Suprapubic skin (tissue), 4 donors: Measurements from ENCODE around the gene SDR42E2. TPM values are rescaled to one million over a fixed set of nuclear protein-coding genes. Genes with fewer than 3 reads are reported as not detected.
"Not testable (repeated sequence)": the region's sequence is repeated elsewhere in the genome, so short reads cannot be mapped to it uniquely, and the experiment has no call there.

Experiments
- DNase-seq, 2 donors: peaks; one replicate each; pipeline ENCODE4 v3.0.0-alpha.2; 2019; ENCODE audit warnings: low spot score in 2 of 2
- H3K27ac ChIP-seq: fragments of 200-600 bp; sonication (generic); one replicate; pipeline ENCODE4 v1.5.1; 2019
- H3K27me3 ChIP-seq: fragments of 200-600 bp; sonication (generic); one replicate; pipeline ENCODE4 v1.5.1; 2019
- H3K36me3 ChIP-seq: fragments of 200-600 bp; sonication (generic); one replicate; pipeline ENCODE4 v1.5.1; 2019
- H3K4me1 ChIP-seq: fragments of 200-600 bp; sonication (generic); one replicate; pipeline ENCODE4 v1.5.1; 2019
- H3K4me3 ChIP-seq: fragments of 200-600 bp; sonication (generic); one replicate; pipeline ENCODE4 v1.5.1; 2019; ENCODE audit warnings: mild to moderate bottlenecking
- H3K9me3 ChIP-seq: fragments of 200-600 bp; sonication (generic); one replicate; pipeline ENCODE4 v1.5.1; 2019
- CTCF ChIP-seq, 2 donors: fragments of 200-600 bp in 1 of 2; fragments of 450-650 bp in 1 of 2; sonication (generic) in 1 of 2; IDR thresholded peaks; one replicate each; pipeline ENCODE4 v1.5.1; 2016 to 2019; ENCODE audit warnings: antibody characterized with exemption in 2 of 2, mild to moderate bottlenecking in 1 of 2, moderate library complexity in 1 of 2
- EP300 ChIP-seq: sonication (generic); formaldehyde crosslinking; IDR thresholded peaks from one replicate; pipeline ENCODE4 v1.6.1; 2017; ENCODE audit warnings: antibody characterized with exemption
- POLR2A ChIP-seq, 2 donors: fragments of 450-650 bp; IDR thresholded peaks; one replicate each; pipeline ENCODE4 v1.6.1; 2017; ENCODE audit warnings: antibody characterized with exemption in 2 of 2, mild to moderate bottlenecking in 2 of 2, moderate library complexity in 2 of 2
- POLR2AphosphoS5 ChIP-seq, 3 donors: sonication (generic); formaldehyde crosslinking; IDR thresholded peaks; one replicate each; pipeline ENCODE4 v1.6.1; 2017; ENCODE audit warnings: antibody characterized with exemption in 3 of 3
- WGBS: methylation state at CpG from one replicate; pipeline ENCODE4 v1.1.5; 2018; 5-methylcytosine and 5-hydroxymethylcytosine counted together
- total RNA-seq, 4 donors: library from RNA; depleted of rRNA; stranded (reverse); fragments of >200 nt; gene quantifications; one replicate each; pipeline ENCODE4 v1.1.0, GENCODE V29; 2016

The SDR42E2 gene
- total RNA-seq, 4 donors from 2014 or later, result not detected

- no peak for TF ChIP-seq EP300
- peaks cover 68% of the 10 kb centered on the region for H3K4me1 ChIP-seq
These were observed 50.9 kb downstream of the SDR42E2 start for GRCh38 chr16:22213236-22213635.

GRCh38 chr16:22213801-22214200 lies 51.5 kb downstream of the SDR42E2 start:
- H3K36me3 ChIP-seq, result peaks cover 3% of the 10 kb centered on the region
- H3K4me1 ChIP-seq, result peaks cover 62% of the 10 kb centered on the region
- 98% methylated on average over 3 of the region's 3 CpGs for WGBS
- no peaks in the 10 kb centered on the region for H3K27me3 ChIP-seq
- H3K9me3 ChIP-seq, result no peaks in the 10 kb centered on the region
- DNase-seq, result no peak
- H3K4me3 ChIP-seq, result no peak overlapping the region
- no peak overlapping the region for H3K27ac ChIP-seq
- TF ChIP-seq POLR2AphosphoS5 (IDR thresholded peaks at IDR 0.05) (no peak), POLR2A (IDR thresholded peaks at IDR 0.05) (no peak), CTCF (IDR thresholded peaks at IDR 0.05) (no peak), EP300 (no peak)

More at GRCh38 chr16:22213236-22213635, 50.9 kb downstream of the SDR42E2 start:
- 69% methylated on average over 4 of the region's 4 CpGs for WGBS
- H3K27ac ChIP-seq, result no peak overlapping the region
- H3K9me3 ChIP-seq, result no peaks in the 10 kb centered on the region
- no peak for DNase-seq
- H3K36me3 ChIP-seq, result peaks cover 3% of the 10 kb centered on the region
- no peak overlapping the region for H3K4me3 ChIP-seq
- H3K27me3 ChIP-seq, result no peaks in the 10 kb centered on the region

- Histone ChIP-seq H3K4me3 (no peak overlapping the region), H3K27ac (no peak overlapping the region), H3K4me1 (peaks cover 56% of the 10 kb centered on the region), H3K36me3 (peaks cover 3% of the 10 kb centered on the region), H3K27me3 (no peaks in the 10 kb centered on the region), H3K9me3 (no peaks in the 10 kb centered on the region)
- WGBS, result 48% methylated on average over 2 of the region's 2 CpGs
- no peak for TF ChIP-seq POLR2A (IDR thresholded peaks at IDR 0.05)
- TF ChIP-seq POLR2AphosphoS5 (IDR thresholded peaks at IDR 0.05), result no peak
- no peak for TF ChIP-seq EP300
- no peak for TF ChIP-seq CTCF (IDR thresholded peaks at IDR 0.05)
- no peak for DNase-seq
These were observed 52.1 kb downstream of the SDR42E2 start for GRCh38 chr16:22214402-22214801.

GRCh38 chr16:22214889-22215288 lies 52.6 kb downstream of the SDR42E2 start:
- no peak overlapping the region for H3K4me3 ChIP-seq
- H3K9me3 ChIP-seq, result no peaks in the 10 kb centered on the region
- H3K27ac ChIP-seq, result no peak overlapping the region
- TF ChIP-seq POLR2AphosphoS5 (IDR thresholded peaks at IDR 0.05), result no peak
- no peak for TF ChIP-seq POLR2A (IDR thresholded peaks at IDR 0.05)
- no peak for TF ChIP-seq EP300
- no peak for TF ChIP-seq CTCF (IDR thresholded peaks at IDR 0.05)
- WGBS, result 88% methylated on average over 3 of the region's 3 CpGs
- H3K36me3 ChIP-seq, result peaks cover 3% of the 10 kb centered on the region
- peaks cover 53% of the 10 kb centered on the region for H3K4me1 ChIP-seq
- no peak for DNase-seq
- no peaks in the 10 kb centered on the region for H3K27me3 ChIP-seq

GRCh38 chr16:22216191-22216831 lies 54.0 kb downstream of the SDR42E2 start:
- TF ChIP-seq POLR2A (IDR thresholded peaks at IDR 0.05) (no peak), EP300 (no peak), CTCF (IDR thresholded peaks at IDR 0.05) (no peak), POLR2AphosphoS5 (IDR thresholded peaks at IDR 0.05) (no peak)
- DNase-seq, result no peak
- Histone ChIP-seq H3K9me3 (no peaks in the 10 kb centered on the region), H3K27me3 (no peaks in the 10 kb centered on the region), H3K4me1 (peaks cover 41% of the 10 kb centered on the region), H3K36me3 (peaks cover 6% of the 10 kb centered on the region), H3K27ac (no peak overlapping the region), H3K4me3 (no peak overlapping the region)
- 70% methylated on average over 9 of the region's 9 CpGs for WGBS

- H3K27me3 ChIP-seq, H3K4me3 ChIP-seq, H3K27ac ChIP-seq, DNase-seq, H3K9me3 ChIP-seq, H3K36me3 ChIP-seq: not testable (repeated sequence)
- peaks cover 35% of the 10 kb centered on the region for H3K4me1 ChIP-seq
- WGBS, result 87% methylated on average over 7 of the region's 7 CpGs
These were observed 54.5 kb downstream of the SDR42E2 start for GRCh38 chr16:22216832-22217225.
